HG02981 (cell line): ENCODE results near the gene GNAT1.
"Not testable (repeated sequence)": the region's sequence is repeated elsewhere in the genome, so short reads cannot be mapped to it uniquely, and the experiment has no call there.

Experiments used
- ATAC-seq: cut with Tn5 transposase; IDR thresholded peaks from one replicate; pipeline ENCODE4 v1.9.1; 2021; ENCODE audit warnings: mild to moderate bottlenecking, moderate library complexity; ENCODE audit not compliant: unreplicated experiment

The GNAT1 gene

GRCh38 chr3:50201573-50202315 is 10.3 kb downstream of the GNAT1 start:
- ATAC-seq = no peak

- no peak for ATAC-seq
Observed at GRCh38 chr3:50202353-50203112, 11.1 kb downstream of the GNAT1 start.

- ATAC-seq = no peak
Observed at GRCh38 chr3:50203113-50203808, 11.9 kb downstream of the GNAT1 start.

GRCh38 chr3:50203809-50204803 is 12.7 kb downstream of the GNAT1 start:
- no peak for ATAC-seq

- no peak for ATAC-seq
Observed at GRCh38 chr3:50204804-50205412, 13.5 kb downstream of the GNAT1 start, which contains the start of gene SLC38A3. SLC38A3 (plus strand) TSS chr3:50205271; CDS start chr3:50214200, 8,929 bp downstream.

GRCh38 chr3:50205413-50206276 is 14.2 kb downstream of the GNAT1 start:
- no peak for ATAC-seq

- no peak for ATAC-seq
Observed at GRCh38 chr3:50207359-50208042, 16.1 kb downstream of the GNAT1 start.

- no peak for ATAC-seq
Observed at GRCh38 chr3:50208677-50209344, 17.4 kb downstream of the GNAT1 start.

GRCh38 chr3:50210176-50210509 is 18.7 kb downstream of the GNAT1 start:
- no peak for ATAC-seq

- ATAC-seq = no peak
Observed at GRCh38 chr3:50210510-50211367, 19.3 kb downstream of the GNAT1 start.

GRCh38 chr3:50211368-50211717 is 19.9 kb downstream of the GNAT1 start:
- not testable (repeated sequence) for ATAC-seq

- no peak for ATAC-seq
Observed at GRCh38 chr3:50211930-50212329, 20.5 kb downstream of the GNAT1 start.

- no peak for ATAC-seq
Observed at GRCh38 chr3:50212502-50212901, 21.1 kb downstream of the GNAT1 start.

GRCh38 chr3:50212971-50213370 is 21.6 kb downstream of the GNAT1 start:
- no peak for ATAC-seq

- no peak for ATAC-seq
Observed at GRCh38 chr3:50213373-50213772, 22.0 kb downstream of the GNAT1 start.

GRCh38 chr3:50214824-50215223 is 23.4 kb downstream of the GNAT1 start:
- ATAC-seq = no peak

GRCh38 chr3:50215529-50215928 is 24.1 kb downstream of the GNAT1 start:
- no peak for ATAC-seq
